T-helper 1 cell (primary cell): ENCODE measurements around the gene EHMT1.
"Not testable (repeated sequence)": the region's sequence is repeated elsewhere in the genome, so short reads cannot be mapped to it uniquely, and the experiment has no call there.

Experiments used
- DNase-seq, 5 donors: peaks; one replicate each; pipeline ENCODE4 v3.0.0-alpha.2; 2012 to 2020

EHMT1 gene

DNA sequence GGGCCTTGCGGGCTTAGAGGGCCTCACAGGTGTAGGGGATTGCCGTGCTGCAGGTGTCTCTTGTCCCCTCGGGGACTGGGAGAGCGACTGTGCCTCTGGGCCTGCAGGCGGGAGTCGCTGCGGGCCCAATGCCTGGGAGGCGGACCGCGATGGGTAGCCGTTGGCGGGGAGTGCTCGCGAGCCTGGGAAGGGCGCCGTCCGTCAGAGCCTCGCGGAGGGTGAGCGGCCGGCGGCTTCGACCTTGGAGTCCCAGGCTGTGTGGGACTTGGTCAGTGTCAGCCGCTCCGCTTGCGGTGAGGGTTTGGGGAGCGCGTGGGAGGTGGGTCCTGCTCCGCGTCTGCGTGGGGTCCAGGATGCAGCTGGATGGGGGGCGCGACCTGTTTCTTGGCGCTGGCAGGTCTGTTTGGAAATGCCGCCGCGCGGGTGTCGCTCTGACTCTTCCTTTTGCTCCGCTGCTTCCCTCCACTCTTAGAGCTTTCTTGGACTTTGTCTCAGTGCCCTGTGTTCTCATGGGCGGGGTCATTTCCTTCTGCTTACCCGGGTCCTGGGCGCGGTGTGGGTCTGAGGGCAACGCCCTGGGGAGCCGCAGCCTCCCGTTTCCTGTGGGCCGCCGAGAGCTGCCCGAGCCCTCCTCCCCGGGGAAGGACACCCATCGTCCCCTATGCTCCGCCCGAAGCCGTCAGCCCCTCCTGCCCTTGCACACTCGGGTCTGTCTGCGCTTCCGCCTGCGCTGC, 169.9 kb downstream of the EHMT1 start:
- DNase-seq, result no peak

DNA sequence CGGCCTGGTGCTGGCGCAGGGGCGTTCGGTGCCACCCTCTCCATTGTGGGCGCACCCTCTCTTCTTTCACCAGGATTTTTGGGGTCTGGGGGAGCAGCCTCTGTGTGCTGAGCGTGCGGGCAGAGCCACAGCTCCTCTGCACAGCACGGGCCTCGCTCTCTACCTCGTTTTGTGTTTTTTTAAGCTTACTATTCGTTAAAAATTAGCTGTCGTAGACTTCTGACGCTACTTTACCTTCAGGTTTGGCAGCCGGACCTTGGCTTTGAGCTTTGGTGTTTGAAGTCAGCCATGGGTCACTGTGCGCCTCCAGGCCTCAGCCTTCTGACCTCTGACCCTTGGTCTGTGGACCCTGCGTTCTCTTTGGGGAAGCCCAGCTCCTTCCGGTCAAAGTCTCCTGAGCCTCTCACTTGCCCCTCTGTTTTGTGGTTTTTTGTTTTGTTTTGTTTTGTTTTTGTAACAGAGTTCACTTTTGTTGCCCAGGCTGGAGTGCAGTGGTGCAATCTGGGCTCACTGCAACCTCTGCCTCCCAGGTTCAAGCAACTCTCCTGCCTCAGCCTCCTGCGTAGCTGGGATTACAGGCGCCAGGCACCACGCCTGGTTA, 170.6 kb downstream of the EHMT1 start:
- DNase-seq, result no peak

DNA sequence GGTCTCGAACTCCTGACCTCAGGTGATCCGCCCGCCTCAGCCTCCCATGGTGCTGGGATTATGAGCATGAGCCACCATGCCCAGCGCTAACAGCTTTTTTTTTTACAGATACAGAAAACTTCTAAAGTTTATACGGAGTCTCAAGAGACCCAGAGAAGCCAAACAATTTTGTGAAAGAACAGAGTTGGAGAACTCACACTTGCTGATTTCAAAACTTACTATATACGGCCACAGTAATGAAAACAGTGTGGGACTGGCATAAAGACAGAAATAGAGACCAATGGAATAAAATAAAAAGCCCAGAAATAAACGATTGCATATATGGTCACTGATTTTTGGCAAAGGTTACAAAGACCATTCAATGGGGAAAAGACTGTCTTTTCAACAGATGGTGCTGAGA, 173.1 kb downstream of the EHMT1 start:
- no peak for DNase-seq

DNA sequence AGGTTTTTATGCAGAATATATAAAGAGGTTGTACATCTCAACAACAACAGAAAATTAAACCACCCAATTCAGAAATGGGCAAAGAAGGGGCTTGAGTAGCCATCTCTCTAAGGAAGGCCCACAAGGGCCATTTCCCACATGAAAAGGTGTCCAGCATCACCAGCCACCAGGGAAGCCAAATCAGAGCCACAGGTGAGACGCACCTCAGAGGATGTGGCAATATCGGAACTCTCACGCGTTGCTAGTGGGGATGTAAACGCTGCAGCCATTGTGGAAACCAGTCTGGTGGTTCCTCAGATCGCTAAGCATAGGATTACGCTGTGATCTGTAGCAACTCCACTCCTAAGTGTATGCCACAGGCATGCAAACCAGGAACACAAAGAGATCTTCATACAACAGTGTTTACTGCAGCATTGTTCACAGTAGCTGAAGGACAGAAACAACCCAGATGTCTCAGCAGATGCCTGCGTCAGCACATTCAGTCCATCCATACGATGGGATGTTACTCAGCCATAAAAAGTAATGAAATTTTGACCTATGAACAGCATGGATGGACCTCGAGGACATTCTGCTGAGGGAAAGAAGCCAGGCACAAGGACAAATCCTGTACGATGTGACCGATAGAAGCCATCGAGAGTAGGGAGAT, 174.5 kb downstream of the EHMT1 start:
- no peak for DNase-seq

DNA sequence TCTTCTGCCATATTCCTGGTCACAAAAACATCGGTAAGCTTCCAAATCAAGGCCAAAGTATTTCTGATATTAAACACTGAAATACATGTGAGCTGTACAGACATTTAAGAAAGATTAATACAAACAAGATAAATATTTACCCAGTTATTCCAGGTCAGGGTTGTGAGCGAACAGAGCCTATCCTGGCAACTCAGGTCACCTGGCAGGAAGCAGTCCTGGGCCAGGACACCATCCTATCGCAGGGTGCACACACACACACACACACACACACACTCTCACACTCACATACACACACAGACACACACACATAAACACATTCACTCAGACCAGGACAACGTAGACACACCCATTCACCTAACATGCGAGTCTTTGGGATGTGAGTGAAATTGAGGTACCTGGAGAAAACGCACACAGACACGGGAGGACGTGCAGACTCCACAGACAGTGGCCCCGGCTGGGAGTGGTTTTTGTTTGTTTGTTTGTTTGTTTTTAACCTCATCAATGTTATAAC, 176.4 kb downstream of the EHMT1 start:
- no peak for DNase-seq

DNA sequence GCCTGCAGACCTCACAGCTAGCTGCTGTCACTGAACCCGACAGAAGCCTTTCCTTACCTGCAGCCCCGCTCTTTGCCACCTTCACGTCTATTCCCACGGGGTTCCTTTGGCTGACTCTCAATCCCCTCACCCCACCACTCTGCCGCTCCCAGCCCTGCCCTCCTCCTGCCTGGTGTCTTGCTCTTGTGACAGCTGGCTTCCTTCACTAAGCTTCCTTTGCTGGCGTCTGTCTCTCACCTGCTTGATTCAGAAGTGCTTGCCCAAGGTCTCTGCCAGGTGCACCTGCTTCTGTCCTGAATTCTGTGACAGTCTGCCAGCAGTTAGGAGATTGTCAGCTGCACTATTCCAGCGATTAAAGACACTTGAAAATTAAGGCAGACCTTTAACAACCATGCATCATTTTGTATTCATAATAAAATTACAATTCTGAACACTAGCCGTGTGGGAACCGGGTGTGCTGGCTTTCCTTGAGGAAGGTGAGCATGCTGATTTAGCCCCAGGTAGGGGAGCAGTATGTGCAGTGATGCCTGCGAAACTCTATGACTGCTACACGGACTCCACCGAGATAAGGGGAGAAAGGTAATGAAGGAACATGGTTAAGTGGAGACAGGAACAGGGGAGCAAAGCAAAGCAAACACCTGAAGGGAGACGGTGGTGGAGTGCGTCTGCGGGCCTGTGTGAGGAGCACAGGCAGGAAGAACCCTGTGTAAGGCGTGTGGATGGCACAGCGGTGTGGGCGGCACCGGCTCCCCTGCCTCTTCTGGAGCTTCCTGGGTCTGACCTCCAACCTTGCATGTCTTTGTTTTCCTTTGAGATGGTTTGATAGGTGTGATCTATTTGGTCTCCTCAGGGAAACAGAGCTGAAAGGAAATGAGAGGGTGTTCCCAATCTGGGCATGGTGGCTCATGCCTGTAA, 178.7 kb downstream of the EHMT1 start:
- no peak for DNase-seq

DNA sequence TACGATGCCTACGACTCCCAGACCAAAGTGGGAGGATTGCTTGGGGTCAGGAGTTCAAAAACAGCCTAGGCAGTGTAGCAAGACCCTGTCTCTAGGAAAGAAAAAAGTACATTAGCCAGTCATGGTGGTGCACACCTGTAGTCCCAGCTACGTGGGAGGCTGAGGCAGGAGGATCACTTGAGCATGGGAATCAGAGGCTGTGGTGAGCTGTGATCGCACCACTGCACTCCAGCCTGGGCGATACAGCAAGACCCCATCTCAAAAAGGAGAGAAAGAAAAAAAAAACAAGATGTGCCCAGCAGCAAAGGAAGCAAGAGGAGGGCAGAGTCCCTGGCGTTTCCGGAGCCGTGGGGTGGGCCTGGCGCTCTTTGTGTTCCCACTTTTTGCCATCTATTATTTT, 179.3 kb downstream of the EHMT1 start:
- no peak for DNase-seq

DNA sequence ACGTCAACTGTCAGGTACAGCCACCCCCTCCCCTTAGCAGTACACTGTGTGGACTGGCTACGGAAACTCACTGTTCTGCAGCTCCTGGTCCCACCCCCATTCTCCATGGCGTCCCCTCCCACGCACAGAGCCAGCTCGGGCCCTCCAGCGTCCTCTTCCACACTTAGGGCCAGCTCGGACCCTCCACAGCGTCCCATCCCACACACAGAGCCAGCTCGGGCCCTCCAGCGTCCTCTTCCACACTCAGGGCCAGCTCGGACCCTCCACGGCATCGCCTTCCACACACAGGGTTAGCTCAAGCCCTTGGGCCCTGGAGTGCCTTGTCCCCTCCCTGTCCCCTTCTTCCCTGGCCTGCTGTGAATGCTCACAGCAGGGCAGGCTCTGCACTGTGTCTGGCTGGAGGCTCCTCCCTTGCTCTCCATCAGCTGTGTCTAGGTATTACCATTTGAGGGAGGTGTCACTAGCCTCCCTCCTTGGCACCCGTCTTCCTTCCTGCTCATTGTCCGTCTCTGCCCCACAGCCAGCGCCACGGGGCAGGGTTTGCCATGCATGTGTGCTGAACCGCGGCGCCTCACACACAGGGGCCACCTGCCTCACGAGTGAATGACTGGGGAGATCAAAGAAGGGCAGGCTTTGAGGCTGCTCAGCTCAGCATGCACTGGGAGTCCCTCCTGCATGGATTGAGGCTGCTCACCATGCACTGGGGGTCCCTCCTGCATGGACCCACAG, 180.3 kb downstream of the EHMT1 start:
- DNase-seq, result no peak

DNA sequence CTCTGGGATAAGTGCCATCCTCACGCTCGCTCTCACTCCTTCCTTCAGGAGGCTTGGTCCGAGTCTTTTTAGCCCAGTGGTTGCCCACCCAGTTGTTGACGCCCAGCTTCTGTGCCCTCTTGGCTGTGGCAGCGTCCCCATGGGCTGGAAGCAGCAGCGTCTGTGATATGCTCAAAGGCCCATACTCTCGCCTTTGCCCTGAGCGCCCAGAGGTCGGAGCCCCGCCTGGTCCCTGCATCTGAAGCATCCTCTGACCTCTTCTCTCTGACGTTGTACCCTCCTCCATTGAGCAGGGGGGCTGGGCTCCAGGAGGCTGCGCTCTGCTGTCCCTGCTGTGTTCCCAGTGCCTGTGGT, 180.8 kb downstream of the EHMT1 start:
- no peak for DNase-seq

DNA sequence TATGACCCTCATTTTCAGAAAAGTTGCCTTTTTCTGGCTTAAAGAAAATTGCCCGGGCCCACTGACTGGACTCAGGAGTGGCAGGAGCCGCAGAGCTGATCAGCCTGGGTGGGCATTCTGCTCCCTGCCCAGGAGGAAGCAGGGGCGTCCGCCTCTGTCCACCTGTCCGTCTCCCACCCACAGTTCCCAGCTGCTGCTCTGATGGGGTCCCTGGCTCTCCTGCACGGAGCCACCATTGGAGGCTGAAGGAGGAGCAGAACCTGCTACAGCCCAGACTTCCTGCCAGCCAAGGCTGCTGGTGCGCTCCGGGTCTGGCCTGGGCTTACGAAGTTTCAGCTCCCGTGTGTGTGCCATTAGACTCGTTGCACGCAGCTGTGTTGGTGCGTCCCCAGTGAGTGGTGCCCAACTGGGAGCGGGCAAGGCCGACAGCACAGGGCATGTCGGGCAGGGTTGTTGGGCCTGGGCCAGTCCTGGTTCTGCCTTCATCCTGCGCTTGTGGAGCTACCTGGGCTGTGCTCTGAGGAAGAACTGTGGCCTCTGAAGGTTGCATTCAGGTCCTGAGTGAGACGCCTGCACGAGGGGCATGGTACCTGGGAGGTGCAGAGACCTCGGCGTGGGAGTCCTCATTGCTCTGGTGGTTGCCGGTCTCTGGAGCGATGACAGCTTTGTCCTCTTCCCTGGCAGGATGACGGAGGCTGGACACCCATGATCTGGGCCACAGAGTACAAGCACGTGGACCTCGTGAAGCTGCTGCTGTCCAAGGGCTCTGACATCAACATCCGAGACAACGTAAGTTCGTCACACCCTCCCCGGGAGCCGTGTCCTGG, 181.6 kb downstream of the EHMT1 start:
- DNase-seq, result no peak

DNA sequence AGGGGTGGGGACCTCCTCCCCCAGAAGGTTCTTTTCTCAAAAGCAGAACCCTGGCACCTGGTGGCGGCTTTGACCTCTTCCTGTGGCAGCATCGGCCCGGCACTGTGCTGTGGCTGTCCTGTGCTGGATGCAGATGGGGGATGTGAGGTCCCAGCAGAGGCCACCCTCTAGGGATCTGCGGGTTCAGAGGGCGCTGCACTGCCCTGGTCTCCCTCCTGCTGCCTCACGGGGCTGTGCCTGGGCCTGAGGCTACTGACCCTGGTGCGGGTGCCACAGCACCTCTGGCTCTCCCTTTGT, 182.2 kb downstream of the EHMT1 start:
- no peak for DNase-seq

DNA sequence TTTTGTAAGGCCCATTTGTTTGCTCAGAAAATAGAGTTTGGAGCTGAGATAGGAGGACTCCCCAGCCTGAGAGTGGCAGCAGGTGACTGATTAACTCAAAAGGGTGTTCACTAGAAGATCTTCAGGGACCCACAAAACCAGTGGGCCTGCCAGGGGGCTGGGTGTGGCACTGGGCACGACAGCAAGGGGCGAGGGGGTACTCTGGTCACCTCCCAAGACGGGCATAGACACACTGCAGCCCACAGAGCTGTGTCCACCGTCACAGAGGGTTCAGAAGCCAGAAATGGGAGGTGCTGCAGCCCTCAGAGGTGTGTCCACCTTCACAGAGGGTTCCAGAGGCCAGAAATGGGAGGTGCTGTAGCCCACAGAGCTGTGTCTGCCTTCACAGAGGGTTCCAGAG, 183.2 kb downstream of the EHMT1 start:
- no peak for DNase-seq

DNA sequence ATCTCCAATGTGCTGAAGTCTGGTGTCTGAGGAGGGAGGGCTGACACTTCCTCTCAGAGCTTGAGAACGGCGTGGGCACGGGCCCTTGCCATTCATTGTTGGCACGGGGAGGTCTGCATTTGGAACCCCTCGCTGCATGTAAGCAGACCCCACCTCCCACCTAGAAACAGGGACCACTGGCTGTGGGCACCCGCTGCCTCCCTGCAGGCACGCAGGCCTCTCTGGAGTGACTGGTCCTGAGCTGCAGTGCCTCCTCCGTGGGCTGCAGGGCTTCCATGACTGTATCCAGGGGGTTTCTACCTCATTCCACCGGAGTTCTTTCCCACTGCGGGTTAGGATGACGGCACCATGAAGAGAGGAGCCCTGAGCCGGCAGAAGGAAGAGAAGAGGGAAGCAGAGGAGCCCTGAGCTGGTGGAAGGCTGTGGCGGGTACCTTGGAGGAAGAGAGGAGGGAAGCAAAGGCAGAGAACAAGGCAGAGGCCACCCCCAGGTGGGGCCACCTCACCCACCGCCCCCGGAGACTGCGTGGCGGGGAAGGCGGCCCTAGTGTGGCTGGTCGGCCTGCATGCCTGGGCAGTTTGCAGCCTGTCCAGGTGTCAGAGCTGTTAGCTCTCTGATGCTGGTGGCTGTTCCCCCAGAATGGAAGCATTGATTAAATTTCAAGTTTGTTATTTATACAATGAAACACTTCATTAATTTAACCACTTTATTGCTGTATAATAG, 183.9 kb downstream of the EHMT1 start:
- no peak for DNase-seq

DNA sequence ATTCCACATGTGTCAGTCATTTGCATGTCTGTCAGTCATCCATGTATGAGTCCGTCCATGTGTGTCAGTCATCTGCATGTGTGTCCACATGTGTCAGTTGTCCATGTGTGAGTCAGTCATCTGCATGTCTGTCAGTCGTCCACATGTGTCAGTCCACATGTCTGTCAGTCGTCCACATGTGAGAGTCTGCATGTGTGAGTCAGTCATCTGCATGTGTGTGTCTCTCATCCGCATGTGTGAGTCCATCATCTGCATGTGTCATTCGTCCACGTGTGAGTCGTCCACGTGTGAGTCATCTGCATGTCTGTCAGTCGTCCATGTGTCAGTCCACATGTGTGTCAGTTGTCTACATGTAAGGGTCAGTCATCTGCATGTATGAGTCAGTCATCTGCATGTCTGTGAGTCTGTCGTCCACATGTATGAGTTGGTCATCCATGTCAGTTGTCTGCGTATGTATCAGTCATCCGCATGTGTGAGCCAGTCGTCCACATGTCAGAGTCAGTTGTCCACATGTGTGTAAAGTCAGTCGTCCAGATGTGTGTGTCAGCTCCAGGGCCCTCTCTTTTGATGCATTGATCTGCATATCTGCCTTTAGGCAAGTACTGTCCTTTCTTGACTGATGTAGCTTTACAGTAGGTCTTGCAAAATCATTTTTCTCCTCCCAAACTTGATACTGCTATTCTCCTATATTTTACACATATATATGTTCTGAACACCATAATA, 186.3 kb downstream of the EHMT1 start:
- no peak for DNase-seq

DNA sequence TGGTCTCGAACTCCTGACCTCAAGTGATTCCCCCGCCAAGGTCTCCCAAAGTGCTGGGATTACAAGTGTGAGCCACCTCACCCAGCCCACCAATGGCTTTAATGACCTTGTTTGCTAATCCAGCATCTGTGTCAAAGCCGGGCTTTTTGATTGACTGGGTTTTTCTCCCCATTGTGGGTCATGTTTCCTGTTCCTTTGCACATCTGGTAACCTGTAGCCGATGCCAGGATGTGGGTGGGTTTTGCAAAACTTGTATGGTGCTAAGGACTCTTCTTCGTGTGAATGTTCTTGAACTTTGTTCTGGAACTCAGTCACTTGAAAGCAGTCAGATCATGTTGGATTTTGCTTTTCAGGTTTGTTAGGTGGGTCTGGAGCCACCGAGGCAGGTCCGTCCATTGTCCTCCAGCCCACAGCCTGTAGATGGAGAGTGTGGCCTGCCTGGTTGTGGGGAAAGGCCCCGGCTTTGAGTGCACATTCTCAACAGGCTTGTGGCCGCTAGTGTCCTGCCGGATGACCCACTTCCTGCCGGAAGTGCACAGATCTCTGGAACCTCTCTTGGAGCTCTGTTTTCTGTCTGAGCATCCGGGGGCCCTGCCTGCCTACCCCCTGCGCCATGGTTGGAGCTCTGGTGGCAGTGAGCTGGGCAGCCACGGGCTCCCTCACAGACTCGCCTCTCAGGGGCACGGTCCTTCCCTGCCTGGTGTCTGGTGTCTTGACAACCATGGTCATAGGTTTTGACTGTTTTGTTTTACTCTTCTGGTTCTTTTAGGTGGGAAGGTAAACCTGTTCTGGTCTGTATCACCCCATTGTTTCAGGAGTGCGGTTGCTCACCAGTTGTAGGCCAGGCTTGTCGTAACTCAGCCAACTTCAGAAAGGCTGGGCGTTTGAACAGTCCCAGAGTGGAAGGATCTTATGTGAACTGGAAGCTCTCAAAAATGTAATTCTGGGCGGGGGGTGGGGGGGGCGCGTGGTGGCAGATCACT, 189.2 kb downstream of the EHMT1 start:
- peak in 1 of 5 donors; percentile 12 for DNase-seq

DNA sequence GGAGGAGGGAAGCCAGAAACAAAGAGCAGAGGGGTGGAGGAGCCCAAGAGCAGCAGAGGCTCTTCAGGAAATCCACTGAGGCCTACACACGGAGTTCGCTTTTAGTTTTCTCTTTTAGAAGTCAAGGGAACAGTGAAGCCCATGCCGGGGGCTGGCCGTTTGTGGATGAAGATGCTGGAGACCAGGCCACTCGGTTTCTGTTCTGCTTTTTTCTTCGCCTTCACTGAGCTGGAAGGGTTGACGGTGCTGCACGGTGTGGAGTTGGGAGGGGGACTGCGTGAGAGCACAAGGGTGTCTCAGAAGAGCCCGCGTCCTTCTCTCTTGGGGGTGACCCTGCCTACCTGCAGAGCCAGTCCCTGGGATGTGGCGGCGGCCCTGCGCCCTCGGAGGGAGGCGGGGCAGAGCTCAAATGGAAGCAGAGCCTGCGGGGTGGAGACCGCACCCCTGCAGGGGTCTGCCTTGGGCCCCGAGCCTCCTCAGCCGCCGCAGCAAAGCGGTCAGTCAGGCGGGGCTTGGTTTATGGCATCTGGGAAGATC, 190.3 kb downstream of the EHMT1 start:
- no peak for DNase-seq

DNA sequence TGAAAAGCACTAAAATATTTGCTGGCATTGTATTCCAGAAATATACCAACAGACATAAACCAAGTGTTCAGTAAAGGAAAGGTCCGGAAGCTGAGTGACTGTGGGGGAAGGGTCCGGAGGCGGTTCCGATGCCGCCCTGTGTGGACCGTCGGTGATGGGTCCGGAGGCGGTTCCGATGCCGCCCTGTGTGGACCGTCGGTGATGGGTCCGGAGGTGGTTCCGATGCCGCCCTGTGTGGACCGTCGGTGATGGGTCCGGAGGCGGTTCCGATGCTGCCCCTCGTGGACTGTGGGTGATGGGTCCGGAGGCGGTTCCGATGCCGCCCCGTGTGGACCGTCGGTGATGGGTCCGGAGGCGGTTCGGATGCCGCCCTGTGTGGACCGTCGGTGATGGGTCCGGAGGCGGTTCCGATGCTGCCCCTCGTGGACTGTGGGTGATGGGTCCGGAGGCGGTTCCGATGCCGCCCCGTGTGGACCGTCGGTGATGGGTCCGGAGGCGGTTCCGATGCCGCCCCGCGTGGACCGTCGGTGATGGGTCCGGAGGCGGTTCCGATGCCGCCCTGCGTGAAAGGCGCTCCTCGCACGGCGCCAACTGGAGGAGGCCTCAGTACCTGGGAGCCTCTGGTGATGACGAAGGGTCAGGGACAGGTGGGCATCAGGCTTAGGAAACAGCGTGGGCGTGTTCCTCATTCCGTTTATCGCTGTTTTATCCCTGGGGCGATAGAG, 191.1 kb downstream of the EHMT1 start:
- not testable (repeated sequence) for DNase-seq

DNA sequence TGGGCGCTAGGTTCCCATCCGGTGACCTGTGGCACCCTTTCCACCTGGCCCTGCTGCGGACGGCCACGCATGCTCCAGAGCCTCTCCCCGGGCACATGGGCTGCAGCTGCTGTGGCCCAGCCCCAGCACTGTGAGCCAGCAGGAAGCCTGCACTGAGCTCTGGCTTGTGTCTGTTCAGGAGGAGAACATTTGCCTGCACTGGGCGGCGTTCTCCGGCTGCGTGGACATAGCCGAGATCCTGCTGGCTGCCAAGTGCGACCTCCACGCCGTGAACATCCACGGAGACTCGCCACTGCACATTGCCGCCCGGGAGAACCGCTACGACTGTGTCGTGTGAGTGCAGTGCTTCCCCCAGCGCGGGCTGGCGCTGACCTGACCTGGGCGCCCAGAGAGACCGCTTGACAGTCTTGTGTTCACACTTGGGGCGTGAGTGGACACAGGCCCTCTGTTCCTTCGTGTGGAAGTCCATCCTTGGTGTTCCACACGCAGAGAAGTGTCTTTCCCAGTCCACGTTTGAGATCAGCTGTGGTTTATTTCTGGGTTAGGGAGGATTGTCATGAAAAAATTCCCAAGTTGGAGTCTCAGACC, 192.6 kb downstream of the EHMT1 start:
- no peak for DNase-seq
